SK-N-MC (cell line): ENCODE measurements around the gene NPTN.

Source experiments
- DNase-seq: peaks from one replicate; pipeline ENCODE4 v3.0.0-alpha.2; 2011; ENCODE audit warnings: low read depth, low spot score
- H3K27ac ChIP-seq: fragments of 200-600 bp; sonication (generic); 2 replicates; pipeline ENCODE4 v1.5.1; 2016; ENCODE audit warnings: mixed run types
- H3K36me3 ChIP-seq: fragments of 200-600 bp; sonication (generic); 2 replicates; pipeline ENCODE4 v1.6.1; 2017; ENCODE audit warnings: antibody characterized with exemption, low read length, mixed read lengths; ENCODE audit not compliant: insufficient read depth
- H3K4me3 ChIP-seq: fragments of 200-600 bp; sonication (generic); 2 replicates; pipeline ENCODE4 v1.5.1; 2016
- H3K9ac ChIP-seq: fragments of 200-600 bp; sonication (generic); 2 replicates; pipeline ENCODE4 v1.8.0; 2017; ENCODE audit warnings: mixed run types, mixed read lengths; ENCODE audit not compliant: insufficient read length
- H3K9me3 ChIP-seq: fragments of 200-600 bp; sonication (generic); 2 replicates; pipeline ENCODE4 v1.6.1; 2017; ENCODE audit warnings: low read depth, mild to moderate bottlenecking, antibody characterized with exemption, low read length, moderate library complexity, mixed read lengths
- EZH2 ChIP-seq: fragments of 200-600 bp; sonication (generic); IDR thresholded peaks from one replicate; pipeline ENCODE4 v1.6.1; 2017; ENCODE audit warnings: antibody characterized with exemption
- FOXP2 ChIP-seq: optimal IDR thresholded peaks from 2 replicates; pipeline ENCODE3; 2011; ENCODE audit warnings: mild to moderate bottlenecking, moderate library complexity; ENCODE audit not compliant: insufficient read depth; ENCODE audit errors: extremely low read length, control extremely low read depth
- POLR2AphosphoS5 ChIP-seq: IDR thresholded peaks from 2 replicates; pipeline ENCODE4 v1.6.1; 2012; ENCODE audit warnings: mild to moderate bottlenecking, low read depth, low read length, borderline replicate concordance

Gene NPTN

DNA sequence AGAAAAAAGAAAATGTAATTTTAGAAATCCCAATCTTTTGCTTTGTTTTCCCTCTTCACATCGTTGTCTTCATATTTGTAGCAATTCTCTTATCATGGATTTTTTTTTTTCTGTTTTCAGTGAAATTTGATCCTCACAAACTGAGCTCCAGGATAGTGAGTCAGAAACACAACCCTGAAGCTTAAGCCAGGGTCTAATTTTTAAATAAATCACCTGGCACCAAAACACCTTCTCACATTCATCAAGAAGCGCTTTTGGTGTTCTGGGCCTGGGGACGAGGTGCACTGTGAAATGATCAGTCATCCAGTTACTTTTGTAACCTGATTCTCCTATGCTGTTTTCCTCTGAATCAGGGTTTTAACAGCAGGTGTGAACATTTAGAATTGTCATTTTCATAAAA is 102.5 kb downstream of the NPTN start:
- TF ChIP-seq FOXP2: no peak
- Histone ChIP-seq H3K9me3 (no peaks in the 10 kb centered on the region), H3K27ac (no peak overlapping the region), H3K4me3 (no peak overlapping the region), H3K9ac (no peak overlapping the region), H3K36me3 (no peaks in the 10 kb centered on the region)
- no peak for DNase-seq

DNA sequence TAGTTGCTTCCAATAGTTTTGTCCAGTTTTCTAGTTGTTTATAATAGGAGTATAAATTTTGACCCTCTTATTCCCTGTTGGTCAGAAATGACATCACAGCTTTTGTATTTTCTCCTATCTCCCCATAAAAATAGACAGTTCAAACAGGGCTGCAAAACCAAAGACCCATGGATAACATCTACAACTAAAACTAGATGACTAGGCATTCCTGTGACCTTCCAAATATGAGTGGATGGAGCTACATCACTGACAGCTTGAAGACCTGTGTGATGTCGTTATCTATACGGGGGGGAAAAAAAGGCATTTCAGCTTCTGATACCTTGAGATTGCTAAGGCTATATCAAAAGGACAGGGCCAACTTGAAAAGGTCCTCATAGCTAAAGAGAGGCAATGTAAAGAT is 105.6 kb downstream of the NPTN start:
- H3K9ac ChIP-seq: no peak overlapping the region
- H3K4me3 ChIP-seq: no peak overlapping the region
- no peak for DNase-seq
- H3K9me3 ChIP-seq: no peaks in the 10 kb centered on the region
- H3K36me3 ChIP-seq: no peaks in the 10 kb centered on the region
- no peak for TF ChIP-seq EZH2
- no peak for TF ChIP-seq POLR2AphosphoS5
- TF ChIP-seq FOXP2: no peak
- H3K27ac ChIP-seq: no peak overlapping the region

- no peak for DNase-seq
- no peak overlapping the region for H3K27ac ChIP-seq
- H3K9me3 ChIP-seq: no peaks in the 10 kb centered on the region
- no peak for TF ChIP-seq FOXP2
- H3K36me3 ChIP-seq: no peaks in the 10 kb centered on the region
- no peak overlapping the region for H3K9ac ChIP-seq
- H3K4me3 ChIP-seq: no peak overlapping the region
These were observed 108.3 kb downstream of the NPTN start for GRCh38 chr15:73524919-73525318.

- H3K9me3 ChIP-seq: no peaks in the 10 kb centered on the region
- no peaks in the 10 kb centered on the region for H3K36me3 ChIP-seq
- DNase-seq: no peak
These were observed 111.2 kb downstream of the NPTN start for GRCh38 chr15:73522011-73522410.

DNA sequence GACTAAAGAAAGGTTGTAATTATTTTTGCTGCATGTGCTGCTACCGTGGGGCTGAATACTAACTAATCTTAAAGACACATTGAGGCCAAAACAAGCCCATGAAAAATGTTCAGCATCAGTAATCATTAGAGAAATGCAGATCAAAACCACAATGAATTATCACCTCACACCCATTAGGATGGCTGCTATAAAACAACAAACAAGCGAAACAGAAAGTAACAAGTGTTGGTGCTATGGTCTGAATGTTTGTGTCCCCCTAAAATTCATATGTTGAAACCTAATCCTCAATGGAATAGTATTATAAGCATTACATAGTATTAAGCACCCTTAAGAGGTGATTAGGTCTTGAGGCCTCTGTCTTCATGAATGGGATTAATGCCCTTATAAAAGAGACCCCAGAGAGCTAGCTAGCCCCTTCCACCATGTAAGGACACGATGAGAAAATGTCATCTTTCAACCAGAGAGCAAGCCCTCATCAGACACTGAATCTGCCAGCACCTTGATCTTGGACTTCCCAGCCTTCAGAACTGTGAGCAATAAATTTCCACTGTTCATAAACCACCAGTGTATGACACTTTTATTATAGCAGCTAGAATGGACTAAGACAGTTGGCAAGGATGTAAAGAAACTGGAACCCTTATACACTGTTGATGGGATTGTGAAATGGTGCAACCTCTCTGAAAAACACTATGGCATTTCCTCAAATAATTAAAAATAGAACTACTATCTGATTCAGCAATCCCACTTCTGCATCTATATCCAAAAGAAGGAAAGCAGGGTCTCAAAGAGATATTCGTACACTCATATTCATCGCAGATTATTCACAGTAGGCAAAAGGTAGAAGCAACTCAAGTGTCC is 114.1 kb downstream of the NPTN start:
- no peaks in the 10 kb centered on the region for H3K36me3 ChIP-seq
- H3K4me3 ChIP-seq: no peak overlapping the region
- TF ChIP-seq EZH2: no peak
- no peak for TF ChIP-seq POLR2AphosphoS5
- TF ChIP-seq FOXP2: no peak
- no peak for DNase-seq
- H3K27ac ChIP-seq: no peak overlapping the region
- H3K9me3 ChIP-seq: no peaks in the 10 kb centered on the region
- H3K9ac ChIP-seq: no peak overlapping the region

More at GRCh38 chr15:73522011-73522410, 111.2 kb downstream of the NPTN start:
- Histone ChIP-seq H3K9ac (no peak overlapping the region), H3K4me3 (no peak overlapping the region), H3K27ac (no peak overlapping the region)
- TF ChIP-seq EZH2 (no peak), POLR2AphosphoS5 (no peak), FOXP2 (no peak)

GRCh38 chr15:73518180-73518862 is 114.9 kb downstream of the NPTN start:
- Histone ChIP-seq H3K9ac (no peak overlapping the region), H3K36me3 (no peaks in the 10 kb centered on the region), H3K4me3 (no peak overlapping the region), H3K27ac (no peak overlapping the region), H3K9me3 (no peaks in the 10 kb centered on the region)
- TF ChIP-seq FOXP2 (no peak), POLR2AphosphoS5 (no peak), EZH2 (no peak)
- no peak for DNase-seq

GRCh38 chr15:73517566-73517965 is 115.6 kb downstream of the NPTN start:
- Histone ChIP-seq H3K9ac (no peak overlapping the region), H3K4me3 (no peak overlapping the region), H3K36me3 (no peaks in the 10 kb centered on the region), H3K27ac (no peak overlapping the region), H3K9me3 (no peaks in the 10 kb centered on the region)
- TF ChIP-seq FOXP2 (no peak), POLR2AphosphoS5 (no peak), EZH2 (no peak)
- no peak for DNase-seq

DNA sequence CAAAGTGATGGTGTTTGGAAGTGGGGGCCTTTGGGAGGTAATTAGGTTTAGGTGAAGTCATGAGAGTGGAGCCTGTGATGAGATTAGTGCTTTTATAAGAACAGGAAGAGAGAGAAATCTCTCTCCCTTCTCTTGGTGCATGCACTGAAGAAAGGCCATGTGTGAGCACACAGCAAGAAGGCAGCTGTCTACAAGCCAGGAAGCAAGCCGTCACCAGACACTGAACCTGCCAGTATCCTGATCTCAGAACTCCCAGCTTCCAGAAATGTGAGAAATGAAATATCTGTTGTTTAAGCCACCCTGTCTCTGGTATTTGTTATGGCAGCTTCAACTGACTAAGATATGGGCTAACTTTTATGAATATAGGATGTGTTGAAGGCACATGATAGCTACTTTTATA is 117.7 kb downstream of the NPTN start:
- Histone ChIP-seq H3K27ac (no peak overlapping the region), H3K36me3 (no peaks in the 10 kb centered on the region), H3K4me3 (no peak overlapping the region), H3K9me3 (no peaks in the 10 kb centered on the region), H3K9ac (no peak overlapping the region)
- no peak for TF ChIP-seq EZH2
- DNase-seq: no peak
